Central memory CD4-positive, alpha-beta T cell (primary cell): ENCODE data around the gene HMGN4.
A peak's percentile ranks its signal among the peaks of the same experiment; 100 is the strongest.

Source experiments
- DNase-seq: peaks from one replicate; pipeline ENCODE4 v3.0.0; 2022

The HMGN4 gene

GRCh38 chr6:26578741-26579140, 40.6 kb downstream of the HMGN4 start:
- no peak for DNase-seq

GRCh38 chr6:26581164-26581915, 43.2 kb downstream of the HMGN4 start:
- no peak for DNase-seq

GRCh38 chr6:26588965-26589364, 50.8 kb downstream of the HMGN4 start:
- DNase-seq = no peak

GRCh38 chr6:26592649-26593048, 54.5 kb downstream of the HMGN4 start:
- DNase-seq = no peak

- DNase-seq = no peak
Measured at GRCh38 chr6:26593278-26594130, 55.3 kb downstream of the HMGN4 start.

GRCh38 chr6:26594131-26594498, 55.9 kb downstream of the HMGN4 start:
- DNase-seq = no peak

- no peak for DNase-seq
Measured at GRCh38 chr6:26594730-26595632, 56.8 kb downstream of the HMGN4 start.

- peak; percentile 77 for DNase-seq
Measured at GRCh38 chr6:26595669-26596269, 57.6 kb downstream of the HMGN4 start.
